ENCODE measurements around the gene COL19A1. TPM values are rescaled to one million over a fixed set of nuclear protein-coding genes. Genes with fewer than 3 reads are reported as not detected.
"Not testable (repeated sequence)": the region's sequence is repeated elsewhere in the genome, so short reads cannot be mapped to it uniquely, and the experiment has no call there.

The COL19A1 gene
- total RNA-seq, 2 donors from 2014 or later, result 0.14 to 0.45 TPM

DNA sequence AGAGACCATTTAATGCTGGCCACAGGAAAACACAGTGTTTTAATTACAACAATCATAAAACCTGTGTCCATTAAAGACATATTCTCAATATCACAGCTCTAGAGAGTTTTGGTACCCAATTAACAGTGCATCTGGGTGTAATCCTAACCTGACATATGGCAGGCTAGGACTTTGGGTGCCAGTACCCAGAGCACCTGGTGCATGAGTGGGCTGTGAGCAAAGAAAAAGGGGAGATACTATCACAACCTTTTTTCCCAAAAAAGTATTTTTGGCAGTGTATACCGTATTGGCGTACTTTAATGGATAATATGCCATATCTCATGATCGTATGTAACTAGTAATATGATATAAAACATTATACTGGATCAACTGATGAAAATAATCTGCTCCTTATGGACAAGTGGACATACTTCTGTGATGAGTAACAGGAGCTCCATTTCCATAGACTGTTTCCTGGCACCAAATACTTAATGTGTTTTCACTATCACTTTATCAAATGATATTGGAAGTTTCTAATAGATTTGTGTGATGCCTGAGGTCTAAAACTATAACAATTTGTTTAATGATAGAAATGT lies 91.7 kb downstream of the COL19A1 start:
- WGBS, result 56% methylated on average over 3 of the region's 3 CpGs
- Histone ChIP-seq H3K27ac (no peak overlapping the region), H3K4me3 (no peak overlapping the region), H3K36me3 (no peaks in the 10 kb centered on the region), H3K4me1 (replicated peaks) (no peaks in the 10 kb centered on the region), H3K27me3 (replicated peaks; ENCODE audit: insufficient read depth) (no peaks in the 10 kb centered on the region), H3K9me3 (no peaks in the 10 kb centered on the region)
- TF ChIP-seq, protein P1, sequence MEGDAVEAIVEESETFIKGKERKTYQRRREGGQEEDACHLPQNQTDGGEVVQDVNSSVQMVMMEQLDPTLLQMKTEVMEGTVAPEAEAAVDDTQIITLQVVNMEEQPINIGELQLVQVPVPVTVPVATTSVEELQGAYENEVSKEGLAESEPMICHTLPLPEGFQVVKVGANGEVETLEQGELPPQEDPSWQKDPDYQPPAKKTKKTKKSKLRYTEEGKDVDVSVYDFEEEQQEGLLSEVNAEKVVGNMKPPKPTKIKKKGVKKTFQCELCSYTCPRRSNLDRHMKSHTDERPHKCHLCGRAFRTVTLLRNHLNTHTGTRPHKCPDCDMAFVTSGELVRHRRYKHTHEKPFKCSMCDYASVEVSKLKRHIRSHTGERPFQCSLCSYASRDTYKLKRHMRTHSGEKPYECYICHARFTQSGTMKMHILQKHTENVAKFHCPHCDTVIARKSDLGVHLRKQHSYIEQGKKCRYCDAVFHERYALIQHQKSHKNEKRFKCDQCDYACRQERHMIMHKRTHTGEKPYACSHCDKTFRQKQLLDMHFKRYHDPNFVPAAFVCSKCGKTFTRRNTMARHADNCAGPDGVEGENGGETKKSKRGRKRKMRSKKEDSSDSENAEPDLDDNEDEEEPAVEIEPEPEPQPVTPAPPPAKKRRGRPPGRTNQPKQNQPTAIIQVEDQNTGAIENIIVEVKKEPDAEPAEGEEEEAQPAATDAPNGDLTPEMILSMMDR (IDR thresholded peaks at IDR 0.05), result no peak
- no peak for TF ChIP-seq POLR2A (IDR thresholded peaks at IDR 0.05)
- no peak for TF ChIP-seq POLR2AphosphoS5 (IDR thresholded peaks at IDR 0.05)
- no peak for DNase-seq (ENCODE audit: low spot score)
- intact Hi-C loops (cut with DNase I), result no loop called here

DNA sequence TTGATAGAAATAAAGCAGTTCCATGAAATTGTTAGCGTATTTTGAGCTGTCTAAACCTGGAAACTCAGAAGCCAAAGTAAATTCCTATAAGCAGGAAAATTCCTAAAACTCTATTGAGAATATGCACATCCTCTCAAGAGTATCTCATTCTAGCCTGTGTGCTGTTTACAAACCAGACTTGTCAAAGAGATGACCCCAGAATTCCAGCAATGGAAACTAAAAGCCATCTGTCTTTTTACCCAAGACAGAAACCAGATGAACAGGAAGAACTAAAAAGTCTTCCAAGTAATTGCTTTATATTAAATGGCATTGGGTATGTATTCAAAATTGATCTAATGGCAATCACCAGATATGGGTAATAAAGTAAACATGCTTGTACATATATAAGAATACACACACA lies 92.6 kb downstream of the COL19A1 start:
- Histone ChIP-seq H3K36me3 (no peaks in the 10 kb centered on the region), H3K4me1 (replicated peaks) (no peaks in the 10 kb centered on the region), H3K4me3 (no peak overlapping the region), H3K27ac (no peak overlapping the region), H3K27me3 (replicated peaks; ENCODE audit: insufficient read depth) (no peaks in the 10 kb centered on the region), H3K9me3 (no peaks in the 10 kb centered on the region)
- DNase-seq (ENCODE audit: low spot score), result no peak
- 90% methylated on average over 1 of the region's 1 CpG for WGBS
- TF ChIP-seq POLR2AphosphoS5 (IDR thresholded peaks at IDR 0.05) (no peak), POLR2A (IDR thresholded peaks at IDR 0.05) (no peak)
- TF ChIP-seq, protein P1 (IDR thresholded peaks at IDR 0.05), result no peak
- intact Hi-C loops (cut with DNase I), result no loop called here

DNA sequence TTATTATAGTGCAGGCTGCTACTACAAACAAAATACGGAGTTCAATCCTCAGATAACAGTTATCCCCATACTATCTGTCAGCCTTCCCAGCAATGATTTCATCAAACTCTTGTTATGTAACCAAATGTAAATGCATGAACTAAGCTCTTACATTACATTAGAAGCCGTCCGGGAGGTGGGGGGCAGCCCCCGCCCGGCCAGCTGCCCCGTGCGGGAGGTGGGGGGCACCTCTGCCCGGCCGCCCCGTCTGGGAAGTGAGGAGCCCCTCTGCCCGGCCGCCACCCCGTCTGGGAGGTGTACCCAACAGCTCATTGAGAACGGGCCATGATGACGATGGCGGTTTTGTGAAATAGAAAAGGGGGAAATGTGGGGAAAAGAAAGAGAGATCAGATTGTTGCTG lies 99.6 kb downstream of the COL19A1 start:
- WGBS, result 97% methylated on average over 16 of the region's 16 CpGs

DNA sequence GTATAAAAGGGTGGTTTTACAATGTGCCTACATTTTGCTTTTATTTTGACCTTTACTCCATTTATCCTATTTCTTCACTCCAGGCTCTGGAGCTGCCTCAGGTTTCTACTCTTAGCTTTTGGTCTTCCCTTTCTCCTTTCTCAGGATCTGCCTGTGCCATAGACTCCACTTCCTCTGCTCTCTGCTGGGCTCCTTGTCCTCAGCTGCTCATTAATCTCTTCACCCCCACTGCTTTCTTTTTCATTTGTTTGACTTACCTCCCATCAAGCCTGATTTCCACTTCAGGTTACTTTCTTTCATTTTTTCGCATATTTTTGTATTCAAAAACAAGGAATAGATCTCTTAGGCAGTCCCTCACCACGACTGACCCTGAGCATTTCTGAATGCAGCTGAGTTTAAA lies 106.8 kb downstream of the COL19A1 start:
- intact Hi-C loops (cut with DNase I), result no loop called here
- no peak for TF ChIP-seq POLR2A (IDR thresholded peaks at IDR 0.05)
- no peak for TF ChIP-seq POLR2AphosphoS5 (IDR thresholded peaks at IDR 0.05)
- TF ChIP-seq, protein P1 (IDR thresholded peaks at IDR 0.05), result no peak
- whole genome bisulfite sequencing, result 39% methylated on average over 2 of the region's 2 CpGs
- no peaks in the 10 kb centered on the region for H3K9me3 ChIP-seq
- no peak overlapping the region for H3K27ac ChIP-seq
- no peak for DNase-seq (ENCODE audit: low spot score)
- H3K4me1 ChIP-seq (replicated peaks), result no peaks in the 10 kb centered on the region
- H3K27me3 ChIP-seq (replicated peaks; ENCODE audit: insufficient read depth), result no peaks in the 10 kb centered on the region
- no peak overlapping the region for H3K4me3 ChIP-seq
- H3K36me3 ChIP-seq, result no peaks in the 10 kb centered on the region

More for the DNA sequence above, 99.6 kb downstream of the COL19A1 start:
- H3K4me1 ChIP-seq (replicated peaks); H3K27me3 ChIP-seq (replicated peaks; ENCODE audit: insufficient read depth); H3K36me3 ChIP-seq; H3K9me3 ChIP-seq; intact Hi-C loops (cut with DNase I); DNase-seq (ENCODE audit: low spot score); H3K27ac ChIP-seq; H3K4me3 ChIP-seq: not testable (repeated sequence)

DNA sequence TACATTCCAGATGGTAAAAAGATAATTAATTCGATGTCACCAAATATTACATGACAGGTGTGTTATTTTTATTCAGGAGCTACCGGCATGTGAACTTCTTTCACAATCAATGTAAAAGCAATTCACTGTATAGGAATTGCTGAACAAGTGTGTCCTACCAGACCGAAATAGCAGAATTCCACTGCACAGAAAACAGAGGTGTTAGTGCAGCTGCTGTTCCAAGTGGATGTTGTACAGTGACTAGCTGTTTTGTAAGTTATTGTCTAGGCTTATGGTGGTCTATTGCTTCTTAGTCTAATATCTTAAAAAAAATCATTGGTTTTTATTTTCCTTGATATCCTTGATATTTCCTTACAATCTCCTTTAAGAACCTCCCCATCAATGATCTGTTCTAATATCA lies 107.4 kb downstream of the COL19A1 start:
- H3K36me3 ChIP-seq, result no peaks in the 10 kb centered on the region

More for the DNA sequence above, 107.4 kb downstream of the COL19A1 start:
- no peak for TF ChIP-seq POLR2A (IDR thresholded peaks at IDR 0.05)
- TF ChIP-seq POLR2AphosphoS5 (IDR thresholded peaks at IDR 0.05), result no peak
- TF ChIP-seq, protein P1 (IDR thresholded peaks at IDR 0.05), result no peak
- no peak for DNase-seq (ENCODE audit: low spot score)
- Histone ChIP-seq H3K4me1 (replicated peaks) (no peaks in the 10 kb centered on the region), H3K4me3 (no peak overlapping the region), H3K27ac (no peak overlapping the region), H3K27me3 (replicated peaks; ENCODE audit: insufficient read depth) (no peaks in the 10 kb centered on the region), H3K9me3 (no peaks in the 10 kb centered on the region)
- intact Hi-C loops (cut with DNase I), result no loop called here
- 79% methylated on average over 3 of the region's 3 CpGs for WGBS

All from prostate gland (tissue), 2 donors.